NT2/D1 (cell line): ENCODE results near the gene ATXN7L2.

Experiments used
- SUZ12 ChIP-seq: IDR thresholded peaks from 2 replicates; pipeline ENCODE4 v1.6.1; 2011; ENCODE audit not compliant: insufficient read length, insufficient read depth; ENCODE audit errors: extremely low read depth
- YY1 ChIP-seq: IDR thresholded peaks from 2 replicates; pipeline ENCODE4 v1.6.1; 2011; ENCODE audit not compliant: insufficient read length, insufficient read depth

DNA sequence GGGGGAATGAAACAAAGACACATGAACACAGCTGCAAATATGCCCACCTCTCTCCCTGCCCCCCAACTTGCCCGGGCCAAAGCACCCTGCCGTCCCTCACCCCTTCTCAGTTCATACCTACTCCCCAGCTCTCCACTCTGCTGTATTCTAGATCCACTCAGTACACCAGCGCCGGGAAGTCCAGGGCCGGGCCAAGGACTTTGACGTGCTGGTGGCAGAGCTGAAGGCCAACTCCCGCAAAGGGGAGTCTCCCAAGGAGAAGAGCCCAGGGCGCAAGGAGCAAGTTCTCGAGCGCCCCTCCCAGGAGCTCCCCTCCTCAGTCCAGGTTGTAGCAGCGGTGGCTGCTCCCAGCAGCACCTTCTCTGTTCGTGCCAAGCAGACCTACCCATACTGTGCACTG is 5.0 kb downstream of the ATXN7L2 start:
- no peak for TF ChIP-seq YY1
- no peak for TF ChIP-seq SUZ12
